ENCODE data around the gene MTF1.

Gene MTF1

GRCh38 chr1:37797750-37798345, 61.5 kb downstream of the MTF1 start:
- Histone ChIP-seq H3K9ac (ENCODE audit: low read length in 5 of 5) (no peak overlapping the region), H3K4me1 (ENCODE audit: control insufficient read depth in 5 of 5, insufficient read depth in 5 of 5, low read length in 5 of 5) (peaks cover 1 to 24% (median 15%) of the 10 kb centered on the region in 5 donors), H3K36me3 (ENCODE audit: control insufficient read depth in 5 of 5, insufficient read depth in 5 of 5, low read length in 5 of 5) (peaks cover 3 to 35% (median 27%) of the 10 kb centered on the region in 5 donors), H3K27me3 (ENCODE audit: control insufficient read depth in 5 of 5, insufficient read depth in 4 of 5, low read length in 5 of 5) (peaks cover 0 to 1% (median 0%) of the 10 kb centered on the region in 5 donors), H3K4me3 (ENCODE audit: low read depth in 1 of 5, low read length in 5 of 5) (no peak overlapping the region), H3K9me3 (ENCODE audit: control insufficient read depth in 5 of 5, low read length in 5 of 5) (no peaks in the 10 kb centered on the region), H3K27ac (ENCODE audit: low read depth, low read length) (no peak overlapping the region)

GRCh38 chr1:37795340-37796125, 63.9 kb downstream of the MTF1 start:
- peak overlapping the region in 3 of 5 donors; percentile 44 to 75 (median 69) for H3K4me3 ChIP-seq (ENCODE audit: low read depth in 1 of 5, low read length in 5 of 5)
- no peak overlapping the region for H3K9ac ChIP-seq (ENCODE audit: low read length in 5 of 5)
- H3K27ac ChIP-seq (ENCODE audit: low read depth, low read length), result no peak overlapping the region

GRCh38 chr1:37794372-37795339, 64.7 kb downstream of the MTF1 start:
- H3K9me3 ChIP-seq (ENCODE audit: control insufficient read depth in 5 of 5, low read length in 5 of 5), result no peaks in the 10 kb centered on the region
- H3K9ac ChIP-seq (ENCODE audit: low read length in 5 of 5), result no peak overlapping the region
- peaks cover 1 to 24% (median 15%) of the 10 kb centered on the region in 5 donors for H3K4me1 ChIP-seq (ENCODE audit: control insufficient read depth in 5 of 5, insufficient read depth in 5 of 5, low read length in 5 of 5)
- peaks cover 0 to 11% (median 4%) of the 10 kb centered on the region in 5 donors for H3K27me3 ChIP-seq (ENCODE audit: control insufficient read depth in 5 of 5, insufficient read depth in 4 of 5, low read length in 5 of 5)
- H3K4me3 ChIP-seq (ENCODE audit: low read depth in 1 of 5, low read length in 5 of 5), result peak overlapping the region in 4 of 5 donors; percentile 39 to 75 (median 56)
- no peak overlapping the region for H3K27ac ChIP-seq (ENCODE audit: low read depth, low read length)
- H3K36me3 ChIP-seq (ENCODE audit: control insufficient read depth in 5 of 5, insufficient read depth in 5 of 5, low read length in 5 of 5), result peaks cover 0 to 7% (median 5%) of the 10 kb centered on the region in 5 donors

More at GRCh38 chr1:37795340-37796125, 63.9 kb downstream of the MTF1 start:
- H3K27me3 ChIP-seq (ENCODE audit: control insufficient read depth in 5 of 5, insufficient read depth in 4 of 5, low read length in 5 of 5), result peaks cover 0 to 9% (median 4%) of the 10 kb centered on the region in 5 donors
- H3K4me1 ChIP-seq (ENCODE audit: control insufficient read depth in 5 of 5, insufficient read depth in 5 of 5, low read length in 5 of 5), result peaks cover 1 to 24% (median 15%) of the 10 kb centered on the region in 5 donors
- peaks cover 0 to 16% (median 12%) of the 10 kb centered on the region in 5 donors for H3K36me3 ChIP-seq (ENCODE audit: control insufficient read depth in 5 of 5, insufficient read depth in 5 of 5, low read length in 5 of 5)
- no peaks in the 10 kb centered on the region for H3K9me3 ChIP-seq (ENCODE audit: control insufficient read depth in 5 of 5, low read length in 5 of 5)

GRCh38 chr1:37793773-37794371, 65.5 kb downstream of the MTF1 start, which contains the start of gene MANEAL:
TSS of gene MANEAL (plus strand) at chr1:37793847. CDS start at chr1:37794183, 336 bp downstream.
- H3K4me1 ChIP-seq (ENCODE audit: control insufficient read depth in 5 of 5, insufficient read depth in 5 of 5, low read length in 5 of 5), result peaks cover 1 to 24% (median 15%) of the 10 kb centered on the region in 5 donors
- peaks cover 3 to 11% (median 4%) of the 10 kb centered on the region in 5 donors for H3K27me3 ChIP-seq (ENCODE audit: control insufficient read depth in 5 of 5, insufficient read depth in 4 of 5, low read length in 5 of 5)
- no peaks in the 10 kb centered on the region for H3K36me3 ChIP-seq (ENCODE audit: control insufficient read depth in 5 of 5, insufficient read depth in 5 of 5, low read length in 5 of 5)
- H3K9ac ChIP-seq (ENCODE audit: low read length in 5 of 5), result no peak within 1 kb of the TSS
- no peaks in the 10 kb centered on the region for H3K9me3 ChIP-seq (ENCODE audit: control insufficient read depth in 5 of 5, low read length in 5 of 5)
- H3K4me3 ChIP-seq (ENCODE audit: low read depth in 1 of 5, low read length in 5 of 5), result peak within 1 kb of the TSS; percentile 44 to 75 (median 69)
- H3K27ac ChIP-seq (ENCODE audit: low read depth, low read length), result no peak within 1 kb of the TSS

GRCh38 chr1:37792943-37793686, 66.3 kb downstream of the MTF1 start:
- no peaks in the 10 kb centered on the region for H3K36me3 ChIP-seq (ENCODE audit: control insufficient read depth in 5 of 5, insufficient read depth in 5 of 5, low read length in 5 of 5)
- H3K27ac ChIP-seq (ENCODE audit: low read depth, low read length), result no peak overlapping the region
- peaks cover 1 to 24% (median 15%) of the 10 kb centered on the region in 5 donors for H3K4me1 ChIP-seq (ENCODE audit: control insufficient read depth in 5 of 5, insufficient read depth in 5 of 5, low read length in 5 of 5)
- H3K9me3 ChIP-seq (ENCODE audit: control insufficient read depth in 5 of 5, low read length in 5 of 5), result no peaks in the 10 kb centered on the region
- no peak overlapping the region for H3K9ac ChIP-seq (ENCODE audit: low read length in 5 of 5)
- peak overlapping the region in 3 of 5 donors; percentile 11 to 17 (median 17) for H3K4me3 ChIP-seq (ENCODE audit: low read depth in 1 of 5, low read length in 5 of 5)
- H3K27me3 ChIP-seq (ENCODE audit: control insufficient read depth in 5 of 5, insufficient read depth in 4 of 5, low read length in 5 of 5), result peaks cover 4 to 14% (median 9%) of the 10 kb centered on the region in 5 donors

- H3K9ac ChIP-seq (ENCODE audit: low read length in 5 of 5), result no peak overlapping the region
- no peak overlapping the region for H3K4me3 ChIP-seq (ENCODE audit: low read depth in 1 of 5, low read length in 5 of 5)
- H3K27me3 ChIP-seq (ENCODE audit: control insufficient read depth in 5 of 5, insufficient read depth in 4 of 5, low read length in 5 of 5), result peaks cover 6 to 16% (median 6%) of the 10 kb centered on the region in 5 donors
- H3K4me1 ChIP-seq (ENCODE audit: control insufficient read depth in 5 of 5, insufficient read depth in 5 of 5, low read length in 5 of 5), result no peaks in the 10 kb centered on the region
- H3K27ac ChIP-seq (ENCODE audit: low read depth, low read length), result no peak overlapping the region
- H3K36me3 ChIP-seq (ENCODE audit: control insufficient read depth in 5 of 5, insufficient read depth in 5 of 5, low read length in 5 of 5), result no peaks in the 10 kb centered on the region
- H3K9me3 ChIP-seq (ENCODE audit: control insufficient read depth in 5 of 5, low read length in 5 of 5), result no peaks in the 10 kb centered on the region
These were observed 76.9 kb downstream of the MTF1 start for GRCh38 chr1:37782491-37782890.

- H3K4me3 ChIP-seq (ENCODE audit: low read depth in 1 of 5, low read length in 5 of 5), result no peak overlapping the region
- no peaks in the 10 kb centered on the region for H3K4me1 ChIP-seq (ENCODE audit: control insufficient read depth in 5 of 5, insufficient read depth in 5 of 5, low read length in 5 of 5)
- H3K9me3 ChIP-seq (ENCODE audit: control insufficient read depth in 5 of 5, low read length in 5 of 5), result peaks cover 0 to 1% (median 0%) of the 10 kb centered on the region in 5 donors
- H3K27me3 ChIP-seq (ENCODE audit: control insufficient read depth in 5 of 5, insufficient read depth in 4 of 5, low read length in 5 of 5), result peaks cover 0 to 18% (median 6%) of the 10 kb centered on the region in 5 donors
- H3K9ac ChIP-seq (ENCODE audit: low read length in 5 of 5), result no peak overlapping the region
- no peaks in the 10 kb centered on the region for H3K36me3 ChIP-seq (ENCODE audit: control insufficient read depth in 5 of 5, insufficient read depth in 5 of 5, low read length in 5 of 5)
- H3K27ac ChIP-seq (ENCODE audit: low read depth, low read length), result no peak overlapping the region
These were observed 80.7 kb downstream of the MTF1 start for GRCh38 chr1:37778654-37779053.

- no peak overlapping the region for H3K27ac ChIP-seq (ENCODE audit: low read depth, low read length)
- H3K4me1 ChIP-seq (ENCODE audit: control insufficient read depth in 5 of 5, insufficient read depth in 5 of 5, low read length in 5 of 5), result no peaks in the 10 kb centered on the region
- H3K9ac ChIP-seq (ENCODE audit: low read length in 5 of 5), result no peak overlapping the region
- peaks cover 0 to 18% (median 6%) of the 10 kb centered on the region in 5 donors for H3K27me3 ChIP-seq (ENCODE audit: control insufficient read depth in 5 of 5, insufficient read depth in 4 of 5, low read length in 5 of 5)
- no peaks in the 10 kb centered on the region for H3K36me3 ChIP-seq (ENCODE audit: control insufficient read depth in 5 of 5, insufficient read depth in 5 of 5, low read length in 5 of 5)
- H3K9me3 ChIP-seq (ENCODE audit: control insufficient read depth in 5 of 5, low read length in 5 of 5), result peaks cover 0 to 9% (median 0%) of the 10 kb centered on the region in 5 donors
- H3K4me3 ChIP-seq (ENCODE audit: low read depth in 1 of 5, low read length in 5 of 5), result no peak overlapping the region
These were observed 82.4 kb downstream of the MTF1 start for GRCh38 chr1:37776946-37777516.

Data from subcutaneous abdominal adipose tissue (tissue), 5 donors.